H9 (cell line): ENCODE measurements around the gene PXDN. TPM values are rescaled to one million over a fixed set of nuclear protein-coding genes. Genes with fewer than 3 reads are reported as not detected.

Source experiments
- DNase-seq: peaks from one replicate; pipeline ENCODE4 v3.0.0-alpha.2; 2017
- H2AFZ ChIP-seq: one replicate; pipeline ENCODE4 v1.6.1; 2013; ENCODE audit warnings: mild to moderate bottlenecking, low read length, control low read depth, moderate library complexity
- H2AK5ac ChIP-seq: 2 replicates; pipeline ENCODE4 v1.6.1; 2013; ENCODE audit warnings: low read length, control low read depth, mixed read lengths; ENCODE audit not compliant: insufficient read length
- H2BK120ac ChIP-seq: one replicate; pipeline ENCODE4 v1.6.1; 2013; ENCODE audit warnings: low read depth, mild to moderate bottlenecking, low read length, control low read depth, inconsistent platforms; ENCODE audit not compliant: poor library complexity, severe bottlenecking
- H2BK12ac ChIP-seq: 2 replicates; pipeline ENCODE4 v1.6.1; 2013; ENCODE audit warnings: low read length, control low read depth, mixed read lengths, low read depth; ENCODE audit not compliant: insufficient read length
- H2BK15ac ChIP-seq: 2 replicates; pipeline ENCODE4 v1.6.1; 2013; ENCODE audit warnings: low read depth, low read length, control low read depth
- H2BK20ac ChIP-seq: one replicate; pipeline ENCODE4 v1.6.1; 2013; ENCODE audit warnings: low read depth, mild to moderate bottlenecking, low read length, control low read depth, inconsistent platforms; ENCODE audit not compliant: poor library complexity, severe bottlenecking
- H2BK5ac ChIP-seq: 2 replicates; pipeline ENCODE4 v1.6.1; 2013; ENCODE audit warnings: low read length, control low read depth, mixed read lengths; ENCODE audit not compliant: insufficient read length
- H3K14ac ChIP-seq: 2 replicates; pipeline ENCODE4 v1.6.1; 2013; ENCODE audit warnings: low read length, control low read depth; ENCODE audit not compliant: insufficient read depth
- H3K18ac ChIP-seq: 2 replicates; pipeline ENCODE4 v1.6.1; 2013; ENCODE audit warnings: low read depth, mild to moderate bottlenecking, mixed read lengths, low read length, control low read depth; ENCODE audit not compliant: insufficient read length
- H3K23ac ChIP-seq: 2 replicates; pipeline ENCODE4 v1.6.1; 2013; ENCODE audit warnings: low read length, control low read depth, mixed read lengths, low read depth; ENCODE audit not compliant: insufficient read length
- H3K23me2 ChIP-seq: 2 replicates; pipeline ENCODE4 v1.6.1; 2013; ENCODE audit warnings: low read depth, mild to moderate bottlenecking, mixed read lengths, low read length, control low read depth; ENCODE audit not compliant: insufficient read length, poor library complexity, severe bottlenecking
- H3K27ac ChIP-seq: 2 replicates; pipeline ENCODE4 v1.5.1; 2013; ENCODE audit warnings: low read length, control low read depth, mixed read lengths, low read depth; ENCODE audit not compliant: insufficient read length
- H3K27me3 ChIP-seq: 2 replicates; pipeline ENCODE4 v1.6.1; 2013; ENCODE audit warnings: low read length, control low read depth, inconsistent platforms; ENCODE audit not compliant: insufficient read depth
- H3K4ac ChIP-seq: 2 replicates; pipeline ENCODE4 v1.6.1; 2013; ENCODE audit warnings: low read depth, mild to moderate bottlenecking, control low read depth, inconsistent platforms, low read length, moderate library complexity
- H3K4me1 ChIP-seq: 2 replicates; pipeline ENCODE4 v1.6.1; 2013; ENCODE audit warnings: low read length, control low read depth, inconsistent platforms; ENCODE audit not compliant: insufficient read depth
- H3K4me2 ChIP-seq: 2 replicates; pipeline ENCODE4 v1.6.1; 2013; ENCODE audit warnings: low read length, control low read depth, mixed read lengths; ENCODE audit not compliant: insufficient read length, insufficient read depth
- H3K56ac ChIP-seq: 2 replicates; pipeline ENCODE4 v1.6.1; 2013; ENCODE audit warnings: low read depth, mild to moderate bottlenecking, mixed read lengths, low read length, control low read depth; ENCODE audit not compliant: insufficient read length
- H3K79me1 ChIP-seq: 2 replicates; pipeline ENCODE4 v1.6.1; 2013; ENCODE audit warnings: low read depth, mild to moderate bottlenecking, moderate library complexity, low read length, control low read depth, inconsistent platforms; ENCODE audit not compliant: insufficient read depth, poor library complexity, severe bottlenecking
- H3K79me2 ChIP-seq: 2 replicates; pipeline ENCODE4 v1.6.1; 2013; ENCODE audit warnings: low read length, control low read depth, inconsistent platforms; ENCODE audit not compliant: insufficient read depth
- H3K9ac ChIP-seq: 2 replicates; pipeline ENCODE4 v1.6.1; 2013; ENCODE audit warnings: low read length, control low read depth, mixed read lengths; ENCODE audit not compliant: insufficient read length; ENCODE audit errors: extremely low read depth
- H3K9me3 ChIP-seq: one replicate; pipeline ENCODE4 v1.6.1; 2013; ENCODE audit warnings: low read depth, low read length, inconsistent platforms; ENCODE audit not compliant: control insufficient read depth
- H3T11ph ChIP-seq: one replicate; pipeline ENCODE4 v1.6.1; 2013; ENCODE audit warnings: mild to moderate bottlenecking, low read length, control low read depth, inconsistent platforms
- H4K20me1 ChIP-seq: one replicate; pipeline ENCODE4 v1.6.1; 2013; ENCODE audit not compliant: control insufficient read depth, insufficient read length, insufficient read depth
- H4K5ac ChIP-seq: 2 replicates; pipeline ENCODE4 v1.6.1; 2013; ENCODE audit warnings: low read depth, mild to moderate bottlenecking, mixed read lengths, low read length, control low read depth; ENCODE audit not compliant: insufficient read length
- H4K8ac ChIP-seq: replicated peaks from 2 replicates; pipeline ENCODE4 v1.6.1; 2013; ENCODE audit warnings: low read length, control low read depth, mixed read lengths, low read depth; ENCODE audit not compliant: insufficient read length
- H4K91ac ChIP-seq: 2 replicates; pipeline ENCODE4 v1.6.1; 2013; ENCODE audit warnings: low read depth, mild to moderate bottlenecking, moderate library complexity, mixed read lengths, low read length, control low read depth; ENCODE audit not compliant: insufficient read length
- H3K27ac Mint-ChIP-seq, 3 experiments: 2 replicates in 2 of 3; 3 replicates in 1 of 3; pipeline ENCODE4 v1.8.0; 2020 to 2021; ENCODE audit warnings: mixed read lengths in 3 of 3, mild to moderate bottlenecking in 1 of 3, moderate library complexity in 1 of 3
- H3K27me3 Mint-ChIP-seq: 2 replicates; pipeline ENCODE4 v1.8.0; 2021; ENCODE audit warnings: low read depth, mild to moderate bottlenecking, moderate library complexity, mixed read lengths
- H3K36me3 Mint-ChIP-seq, 3 experiments: 2 replicates in 2 of 3; 3 replicates in 1 of 3; pipeline ENCODE4 v1.8.0; 2020 to 2021; ENCODE audit warnings: low read depth in 3 of 3, mixed read lengths in 3 of 3; ENCODE audit not compliant: insufficient read depth in 1 of 3
- H3K4me1 Mint-ChIP-seq, 2 experiments: 2 replicates each; pipeline ENCODE4 v1.8.0; 2020; ENCODE audit warnings: mixed read lengths in 2 of 2
- H3K4me3 Mint-ChIP-seq, 2 experiments: 2 replicates in 1 of 2; 3 replicates in 1 of 2; pipeline ENCODE4 v1.8.0; 2020 to 2021; ENCODE audit warnings: mild to moderate bottlenecking in 2 of 2, mixed read lengths in 2 of 2, moderate library complexity in 1 of 2
- H3K9me3 Mint-ChIP-seq, 2 experiments: 2 replicates in 1 of 2; 3 replicates in 1 of 2; pipeline ENCODE4 v1.8.0; 2020; ENCODE audit warnings: mild to moderate bottlenecking in 2 of 2, mixed read lengths in 2 of 2, moderate library complexity in 1 of 2
- WGBS: extraction: QIAGEN DNeasy Blood & Tissue Kit; methylation state at CpG from one replicate; pipeline ENCODE4 v1.1.7; 2013; ENCODE audit warnings: missing lambda C conversion rate, low lambda C conversion rate, mixed read lengths; ENCODE audit not compliant: insufficient read length; ENCODE audit errors: extremely low coverage; 5-methylcytosine and 5-hydroxymethylcytosine counted together
- total RNA-seq: library from RNA; stranded (reverse); gene quantifications from 2 replicates; pipeline ENCODE4 v1.2.1, GENCODE V29; 2021
- TF ChIP-seq, protein P1 (sequence below): fragments of 200-600 bp; sonication (generic); conservative IDR thresholded peaks from 3 replicates; pipeline ENCODE4 v1.8.0; 2021; ENCODE audit warnings: antibody characterized with exemption, mild to moderate bottlenecking

PXDN gene
- total RNA-seq, 1 experiment from 2014 or later: 146 TPM

DNA sequence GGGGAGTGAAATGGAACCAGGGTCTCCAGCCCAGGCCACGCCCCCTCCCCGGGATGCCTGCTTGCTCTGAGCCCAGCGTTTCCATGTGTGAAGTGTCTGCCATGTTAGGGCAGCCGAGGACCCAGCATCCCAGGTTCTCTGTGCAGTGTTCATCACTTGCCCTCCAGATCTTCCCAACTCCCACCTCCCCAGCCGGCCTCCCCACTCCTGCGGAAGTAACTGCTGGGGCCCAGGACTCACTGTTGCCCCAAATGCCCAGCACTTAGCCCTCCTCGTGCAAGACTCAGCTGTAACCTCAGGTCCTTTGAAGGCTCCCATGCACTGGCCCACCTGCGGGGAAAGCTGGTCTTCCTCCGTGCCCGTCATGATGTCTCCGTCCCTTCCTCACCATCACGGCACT is 9.7 kb upstream of the PXDN start:
- Histone ChIP-seq H3K23me2 (no peaks in the 10 kb centered on the region), H2BK12ac (no peak overlapping the region), H3K27me3 (no peaks in the 10 kb centered on the region), H4K5ac (no peak overlapping the region), H2AK5ac (no peak overlapping the region), H3K79me1 (no peaks in the 10 kb centered on the region), H3K79me2 (no peaks in the 10 kb centered on the region), H2AFZ (no peak overlapping the region), H3K18ac (no peak overlapping the region), H3K4me2 (no peak overlapping the region), H4K8ac (no peak overlapping the region), H3K4ac (no peak overlapping the region), H2BK20ac (no peak overlapping the region), H3K14ac (no peak overlapping the region), H4K91ac (no peak overlapping the region), H2BK120ac (no peak overlapping the region), H3K4me1 (no peaks in the 10 kb centered on the region), H2BK5ac (no peak overlapping the region), H3K23ac (no peak overlapping the region), H4K20me1 (no peaks in the 10 kb centered on the region), H3K27ac (no peak overlapping the region), H3K9ac (no peak overlapping the region), H2BK15ac (no peak overlapping the region), H3T11ph (no peak overlapping the region), H3K56ac (no peak overlapping the region), H3K9me3 (peaks cover 16% of the 10 kb centered on the region)
- WGBS: no CpG with 5 or more reads among the region's 12 CpGs
- TF ChIP-seq, protein P1, sequence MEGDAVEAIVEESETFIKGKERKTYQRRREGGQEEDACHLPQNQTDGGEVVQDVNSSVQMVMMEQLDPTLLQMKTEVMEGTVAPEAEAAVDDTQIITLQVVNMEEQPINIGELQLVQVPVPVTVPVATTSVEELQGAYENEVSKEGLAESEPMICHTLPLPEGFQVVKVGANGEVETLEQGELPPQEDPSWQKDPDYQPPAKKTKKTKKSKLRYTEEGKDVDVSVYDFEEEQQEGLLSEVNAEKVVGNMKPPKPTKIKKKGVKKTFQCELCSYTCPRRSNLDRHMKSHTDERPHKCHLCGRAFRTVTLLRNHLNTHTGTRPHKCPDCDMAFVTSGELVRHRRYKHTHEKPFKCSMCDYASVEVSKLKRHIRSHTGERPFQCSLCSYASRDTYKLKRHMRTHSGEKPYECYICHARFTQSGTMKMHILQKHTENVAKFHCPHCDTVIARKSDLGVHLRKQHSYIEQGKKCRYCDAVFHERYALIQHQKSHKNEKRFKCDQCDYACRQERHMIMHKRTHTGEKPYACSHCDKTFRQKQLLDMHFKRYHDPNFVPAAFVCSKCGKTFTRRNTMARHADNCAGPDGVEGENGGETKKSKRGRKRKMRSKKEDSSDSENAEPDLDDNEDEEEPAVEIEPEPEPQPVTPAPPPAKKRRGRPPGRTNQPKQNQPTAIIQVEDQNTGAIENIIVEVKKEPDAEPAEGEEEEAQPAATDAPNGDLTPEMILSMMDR: no peak
- Mint-ChIP-seq H3K27ac (no peak overlapping the region; a peak in 1 of 7 replicates), H3K36me3 (peaks cover 9 to 26% (median 16%) of the 10 kb centered on the region in 3 experiments), H3K9me3 (peaks cover 32 to 35% of the 10 kb centered on the region in 2 experiments), H3K4me3 (no peak overlapping the region; a peak in 1 of 5 replicates), H3K4me1 (peaks cover 7 to 10% of the 10 kb centered on the region in 2 experiments), H3K27me3 (peaks cover 24% of the 10 kb centered on the region)
- DNase-seq: no peak
